NOMO-1 (cell line): ENCODE results near the gene CCDC110.

Experiments used
- DNase-seq, 2 experiments: peaks; one replicate each; lab custom pipeline; 2025; ENCODE audit not compliant: unreplicated experiment in 2 of 2; lab: John Stamatoyannopoulos, UW

Gene CCDC110

GRCh38 chr4:185424905-185425646, 46.5 kb downstream of the CCDC110 start:
- DNase-seq: peak; percentile 9 to 29

DNA sequence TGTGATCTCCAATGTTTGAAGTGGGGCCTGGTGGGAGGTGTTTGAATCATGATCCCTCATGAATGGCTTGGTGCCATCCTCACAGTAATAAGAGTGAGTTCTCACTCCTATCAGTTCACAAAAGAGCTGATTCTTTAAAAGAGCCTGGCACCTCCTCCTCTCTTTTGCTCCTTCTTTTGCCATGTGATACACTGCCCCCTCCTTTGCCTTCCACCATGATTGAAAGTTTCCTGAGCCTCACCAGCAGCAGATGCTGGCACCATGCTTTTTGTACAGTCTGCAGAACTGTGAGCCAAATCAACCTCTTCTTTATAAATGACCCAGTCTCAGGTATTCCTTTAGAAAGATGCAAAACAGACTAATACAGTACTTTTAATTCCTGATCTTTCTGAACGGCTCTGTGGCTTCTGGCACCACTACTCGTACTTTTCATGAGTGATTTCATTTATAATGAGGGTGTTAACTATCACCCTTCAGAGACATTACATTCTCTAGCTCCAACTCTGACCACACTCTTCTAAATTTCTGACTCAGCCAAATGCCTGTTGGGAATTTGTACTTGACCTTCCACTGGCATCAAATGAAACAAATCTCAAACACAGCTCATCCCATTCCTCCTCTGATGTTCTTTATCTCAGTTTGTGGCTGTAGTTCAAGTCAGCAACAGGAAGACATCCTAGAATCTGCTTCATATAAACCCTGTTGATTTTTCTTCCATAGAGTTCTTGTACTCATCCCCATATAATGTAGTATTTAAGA, 50.0 kb downstream of the CCDC110 start:
- DNase-seq: no peak

DNA sequence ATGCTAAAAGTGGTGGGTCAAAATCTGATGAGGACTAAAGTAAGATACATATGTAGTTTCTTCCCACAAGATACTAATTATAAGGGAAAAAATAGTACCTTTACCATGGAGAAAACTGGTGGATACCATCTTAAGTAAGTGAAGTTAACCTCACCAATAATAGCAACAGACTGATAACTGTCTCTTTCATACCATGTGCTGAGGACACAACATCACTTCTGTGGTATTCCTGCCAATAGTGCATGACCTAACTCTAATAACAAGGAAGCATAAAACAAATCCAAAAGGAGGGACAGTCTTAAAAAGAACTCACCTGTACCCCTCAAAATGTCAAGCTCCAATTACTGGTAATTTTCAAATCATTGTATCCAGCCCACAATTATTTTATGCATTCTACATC, 54.6 kb downstream of the CCDC110 start:
- no peak for DNase-seq

- DNase-seq: no peak
These were observed 59.1 kb downstream of the CCDC110 start for GRCh38 chr4:185412412-185412811.

DNA sequence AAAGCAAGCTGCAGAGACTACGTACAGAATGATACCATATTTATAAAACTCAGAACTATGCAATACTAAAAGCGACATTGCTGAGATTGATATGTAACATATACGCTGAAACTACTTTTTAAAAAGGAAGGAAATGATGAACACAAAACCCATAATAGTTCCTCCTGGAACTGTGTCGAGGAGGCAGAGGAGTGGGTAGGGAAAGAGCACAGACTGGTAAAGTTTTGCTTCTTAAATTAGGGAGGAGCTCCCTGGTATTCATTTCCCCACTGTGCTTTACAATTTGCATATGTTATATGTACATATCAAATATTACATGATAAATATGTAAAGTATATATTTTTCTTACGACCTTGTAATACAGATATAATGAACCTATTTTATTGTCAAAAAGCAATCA, 59.7 kb downstream of the CCDC110 start:
- no peak for DNase-seq

GRCh38 chr4:185408432-185408831, 63.1 kb downstream of the CCDC110 start:
- no peak for DNase-seq

DNA sequence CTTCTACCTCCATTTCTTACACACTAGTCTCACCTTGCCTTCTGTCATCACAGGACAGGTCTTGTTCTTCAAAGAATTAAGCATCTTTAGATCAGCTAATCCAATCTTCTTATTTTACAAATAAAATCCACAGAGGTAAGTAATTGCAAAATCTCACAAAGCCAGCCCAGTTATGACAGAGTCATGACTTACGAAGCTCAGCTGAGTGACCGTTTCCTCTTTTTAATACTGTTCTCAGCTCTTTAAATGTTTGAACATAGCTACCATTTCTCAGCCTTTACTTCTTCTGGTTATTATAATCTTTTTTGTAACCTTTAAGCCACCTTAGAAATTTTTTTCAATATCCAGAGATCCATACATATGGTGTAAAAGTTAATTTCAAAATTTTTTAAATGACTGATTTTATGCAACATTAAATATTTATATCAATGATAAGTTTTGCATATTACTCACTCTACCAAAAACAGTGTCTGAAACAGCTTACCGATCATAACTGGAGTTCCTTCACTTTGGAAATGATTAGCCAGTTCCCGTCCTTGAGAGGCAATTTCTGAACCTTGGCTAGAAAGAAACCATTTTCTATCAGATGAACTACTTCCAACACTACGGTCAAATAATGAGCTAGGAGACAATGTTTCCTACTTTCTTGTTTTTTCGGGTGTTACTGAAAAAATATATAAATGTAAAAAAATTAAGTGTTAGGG, 66.1 kb downstream of the CCDC110 start:
- DNase-seq: peak; percentile 19 to 84

DNA sequence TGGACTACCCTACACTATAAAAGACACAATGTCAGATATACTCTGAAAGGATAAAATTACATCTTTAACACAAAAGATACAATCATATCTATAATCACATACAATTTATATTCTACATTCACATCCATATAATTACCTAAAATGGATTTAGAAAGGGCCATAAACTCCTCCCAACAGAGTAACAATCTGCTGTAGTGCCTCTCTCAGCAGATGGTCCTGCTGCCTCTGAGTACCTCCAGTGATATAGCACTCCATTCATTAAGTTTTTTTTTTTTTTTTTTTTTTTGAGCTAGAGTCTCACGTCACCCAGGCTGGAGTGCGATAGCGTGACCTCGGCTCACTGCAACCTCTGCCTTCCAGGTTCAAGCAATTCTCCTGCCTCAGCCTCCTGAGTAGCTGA, 67.5 kb downstream of the CCDC110 start:
- no peak for DNase-seq

GRCh38 chr4:185399466-185399865, 72.1 kb downstream of the CCDC110 start:
- DNase-seq: no peak

DNA sequence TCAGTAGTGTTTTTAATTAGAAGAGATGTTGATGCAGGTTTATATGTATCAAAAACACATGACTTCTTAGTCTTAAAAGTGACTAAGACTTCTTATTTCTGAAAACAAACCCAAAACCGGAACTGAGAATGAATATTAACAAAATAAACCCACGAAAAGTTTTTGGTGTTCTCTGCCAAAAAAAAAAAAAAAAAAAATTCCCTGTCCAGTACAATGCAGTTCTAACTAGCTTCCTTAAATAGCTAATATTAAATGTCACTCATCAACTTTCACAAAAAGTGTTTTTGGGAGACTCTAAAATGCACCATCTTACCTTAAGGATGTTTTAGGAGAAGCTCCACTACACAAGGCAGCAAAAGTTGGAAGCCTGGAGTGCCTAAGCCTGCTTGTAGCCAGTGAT, 72.9 kb downstream of the CCDC110 start:
- DNase-seq: peak in 1 of 2 experiments; percentile 21

DNA sequence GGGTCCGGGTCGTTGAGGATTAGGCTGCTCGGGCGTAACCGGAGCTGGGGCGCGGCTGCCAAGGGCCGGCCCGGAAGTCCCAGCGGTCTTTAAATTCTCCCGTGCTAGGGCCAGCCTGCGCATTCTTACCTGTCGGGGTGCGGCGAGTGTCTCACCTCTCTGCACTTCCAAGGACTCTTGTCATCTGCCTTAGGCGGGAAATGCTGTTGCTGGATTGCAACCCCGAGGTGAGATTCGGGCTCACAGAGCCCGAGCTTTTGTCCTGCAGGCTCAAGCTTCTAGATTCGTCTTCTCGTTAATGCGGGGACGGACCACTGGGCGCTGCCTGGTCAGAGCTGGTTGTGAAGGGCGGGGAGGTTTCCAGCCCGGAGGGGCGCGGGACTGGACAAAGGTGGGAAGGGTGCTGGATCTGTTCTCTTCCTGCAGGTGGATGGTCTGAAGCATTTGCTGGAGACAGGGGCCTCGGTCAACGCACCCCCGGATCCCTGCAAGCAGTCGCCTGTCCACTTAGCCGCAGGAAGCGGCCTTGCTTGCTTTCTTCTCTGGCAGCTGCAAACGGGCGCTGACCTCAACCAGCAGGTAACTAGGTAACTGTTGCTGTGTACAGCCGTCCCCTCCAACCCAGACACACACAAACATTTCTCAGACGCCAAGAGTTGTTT, 74.7 kb downstream of the CCDC110 start, which contains the start of gene ANKRD37:
ANKRD37 (plus strand) TSS at position 118 of the 662 bp plus-strand sequence; CDS start at position 201, 83 bp downstream.
- no peak for DNase-seq

DNA sequence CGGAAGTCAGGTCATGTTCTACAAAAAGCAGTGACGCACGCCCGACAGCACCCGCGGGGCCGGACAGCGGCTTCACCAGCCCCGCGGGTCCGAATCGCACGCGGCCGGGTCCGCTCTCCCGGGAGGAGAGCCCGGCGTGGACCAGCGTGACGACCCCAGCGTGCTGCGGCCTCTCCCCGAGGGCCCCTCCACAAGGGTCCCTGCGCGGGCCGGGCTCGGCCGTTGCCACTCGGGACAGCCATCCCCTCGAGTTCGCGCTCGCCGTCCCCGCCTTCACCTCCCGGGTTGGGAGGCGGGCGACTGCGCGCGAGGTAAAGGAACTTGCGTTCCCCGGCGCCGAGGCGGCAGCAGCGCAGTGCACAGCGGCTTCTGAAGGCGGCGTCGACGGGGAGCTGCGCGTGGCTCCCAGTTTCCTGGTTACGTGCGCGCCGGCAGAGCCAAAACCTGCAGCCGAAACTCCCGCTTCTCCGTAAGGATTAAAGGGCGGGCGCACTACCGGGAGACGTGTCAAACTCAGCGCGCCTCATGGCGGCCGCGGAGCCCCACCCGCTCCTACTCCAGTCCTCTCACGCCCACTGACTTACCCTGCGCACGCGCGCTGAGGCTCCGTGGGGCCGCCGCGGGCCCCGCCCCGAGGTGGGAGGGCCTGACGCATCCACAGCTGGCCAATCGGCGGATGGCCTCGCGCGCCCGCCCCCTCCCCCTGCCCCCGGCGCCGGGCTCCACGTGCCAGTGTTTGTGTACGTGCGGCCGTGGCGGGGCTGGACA, 75.4 kb downstream of the CCDC110 start:
- DNase-seq: peak; percentile 85 to 91

DNA sequence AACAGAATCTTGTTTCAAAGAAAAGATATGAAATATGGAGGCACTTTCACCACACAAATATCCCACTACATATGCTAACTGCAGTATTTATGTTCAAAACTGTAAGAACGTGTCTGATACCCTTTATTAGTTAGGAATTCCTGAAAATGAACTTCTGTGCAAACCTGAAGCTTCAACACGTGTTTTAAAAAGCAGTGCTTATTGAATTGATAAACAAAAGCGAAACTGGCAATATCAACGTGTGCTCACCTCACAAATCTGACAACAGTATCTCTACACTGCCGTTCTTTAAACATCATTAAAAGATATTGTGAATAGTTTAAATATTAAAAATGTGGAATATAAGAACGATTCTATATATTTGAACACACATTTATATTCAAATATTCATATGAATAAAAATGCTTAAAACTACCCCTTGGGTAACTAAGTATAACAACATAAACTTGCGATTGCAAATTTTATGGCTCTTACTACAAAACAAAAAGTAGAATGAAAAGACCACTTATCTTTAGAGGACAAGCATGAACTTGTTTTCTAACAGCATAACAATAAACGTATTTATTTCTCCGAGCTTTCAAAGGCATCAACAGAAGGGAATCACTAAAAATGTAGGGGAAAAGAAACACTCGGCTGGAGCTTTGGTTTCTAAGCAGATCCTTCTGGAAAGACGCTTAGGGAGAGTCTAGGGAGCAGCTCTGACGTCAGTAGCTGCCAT, 76.1 kb downstream of the CCDC110 start, which contains the start of gene LRP2BP:
LRP2BP (minus strand) TSS at position 687 of the 718 bp plus-strand sequence. CDS start 17,738 bp downstream, outside the sequence.
- peak in 1 of 2 experiments; percentile 37 for DNase-seq
